Stomach (tissue), 4 donors: ENCODE measurements around the gene GABRR3.

Experiments
- CTCF ChIP-seq, 7 experiments: fragments of 450-650 bp in 4 of 7; fragments of 200-600 bp in 3 of 7; sonication (generic) in 3 of 7; IDR thresholded peaks; one replicate each; pipeline ENCODE4 v1.5.1; 2016 to 2019; ENCODE audit warnings: antibody characterized with exemption in 7 of 7, control low read depth in 2 of 7, mild to moderate bottlenecking in 1 of 7
- POLR2A ChIP-seq, 4 donors: fragments of 450-650 bp; IDR thresholded peaks; one replicate each; pipeline ENCODE4 v1.6.1; 2016; ENCODE audit warnings: antibody characterized with exemption in 4 of 4, control low read depth in 2 of 4, mild to moderate bottlenecking in 1 of 4, moderate library complexity in 1 of 4

DNA sequence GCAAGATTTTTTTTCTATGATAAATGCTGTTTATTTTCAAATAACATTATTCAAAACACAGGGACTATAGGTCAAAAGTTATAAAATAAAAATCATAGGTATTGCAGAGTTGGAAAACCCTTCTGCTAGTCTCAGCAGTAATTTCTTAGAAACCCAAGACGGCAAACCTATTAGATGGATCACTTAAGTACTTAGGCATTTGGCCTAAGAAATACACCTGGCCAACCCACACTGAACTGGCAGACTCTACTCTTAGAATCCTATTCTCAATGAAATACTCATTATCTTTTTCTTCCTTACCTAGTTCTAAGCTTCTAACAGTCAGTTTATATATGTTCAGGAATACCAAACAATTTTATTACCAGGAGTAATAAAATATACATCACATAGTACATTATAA is 32.4 kb downstream of the GABRR3 start:
- TF ChIP-seq CTCF (IDR thresholded peaks at IDR 0.05) (no peak), POLR2A (IDR thresholded peaks at IDR 0.05) (no peak)
